Measurements from ENCODE around the gene NCAPD2.
"Not testable (repeated sequence)": the region's sequence is repeated elsewhere in the genome, so short reads cannot be mapped to it uniquely, and the experiment has no call there.

The NCAPD2 gene

DNA sequence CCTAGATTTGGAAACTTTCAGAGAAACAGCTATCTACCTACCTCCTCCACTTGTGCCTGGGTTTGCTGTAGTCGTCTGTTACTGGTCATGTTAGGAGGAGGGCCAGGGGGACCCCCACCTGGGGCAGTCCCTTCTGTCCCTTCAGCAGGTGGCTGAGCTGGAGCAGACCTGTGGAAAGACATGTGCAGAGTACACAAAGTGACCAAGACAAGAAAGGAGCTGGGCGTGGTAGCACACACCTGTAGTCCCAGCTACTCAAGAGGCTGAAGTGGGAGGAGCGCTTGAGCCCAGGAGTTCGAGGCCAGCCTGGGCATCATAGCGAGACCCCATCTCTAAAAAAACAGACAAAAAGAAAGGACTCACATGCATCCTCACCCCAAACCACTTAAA lies 27.7 kb upstream of the NCAPD2 start:
- peaks cover 6% of the 10 kb centered on the region; the same call in 1 of the 2 replicates for H4K20me1 ChIP-seq (ENCODE audit: insufficient read depth, low read length)
- H3K4me2 ChIP-seq (ENCODE audit: low read length) = no peak overlapping the region
- no peak overlapping the region for H3K27ac ChIP-seq (ENCODE audit: low read length)
- no peaks in the 10 kb centered on the region for H3K79me2 ChIP-seq (ENCODE audit: low read length)
- no peak overlapping the region for H3K9ac ChIP-seq (ENCODE audit: low read length)
- H3K36me3 ChIP-seq (replicated peaks; ENCODE audit: low read depth, low read length) = peaks cover 34% of the 10 kb centered on the region
- no peak overlapping the region for H3K4me3 ChIP-seq (ENCODE audit: low read length)
- peaks cover 22% of the 10 kb centered on the region for H3K4me1 ChIP-seq (ENCODE audit: low read length)
- no peak overlapping the region for H2AFZ ChIP-seq (ENCODE audit: low read depth, low read length)
- no peaks in the 10 kb centered on the region for H3K27me3 ChIP-seq (ENCODE audit: low read depth, low read length)
- H3K9me3 ChIP-seq (ENCODE audit: insufficient read depth, low read length) = no peaks in the 10 kb centered on the region
- no peak for TF ChIP-seq EZH2phosphoT487 (IDR thresholded peaks at IDR 0.05; ENCODE audit: low read depth)
- TF ChIP-seq, protein P1, sequence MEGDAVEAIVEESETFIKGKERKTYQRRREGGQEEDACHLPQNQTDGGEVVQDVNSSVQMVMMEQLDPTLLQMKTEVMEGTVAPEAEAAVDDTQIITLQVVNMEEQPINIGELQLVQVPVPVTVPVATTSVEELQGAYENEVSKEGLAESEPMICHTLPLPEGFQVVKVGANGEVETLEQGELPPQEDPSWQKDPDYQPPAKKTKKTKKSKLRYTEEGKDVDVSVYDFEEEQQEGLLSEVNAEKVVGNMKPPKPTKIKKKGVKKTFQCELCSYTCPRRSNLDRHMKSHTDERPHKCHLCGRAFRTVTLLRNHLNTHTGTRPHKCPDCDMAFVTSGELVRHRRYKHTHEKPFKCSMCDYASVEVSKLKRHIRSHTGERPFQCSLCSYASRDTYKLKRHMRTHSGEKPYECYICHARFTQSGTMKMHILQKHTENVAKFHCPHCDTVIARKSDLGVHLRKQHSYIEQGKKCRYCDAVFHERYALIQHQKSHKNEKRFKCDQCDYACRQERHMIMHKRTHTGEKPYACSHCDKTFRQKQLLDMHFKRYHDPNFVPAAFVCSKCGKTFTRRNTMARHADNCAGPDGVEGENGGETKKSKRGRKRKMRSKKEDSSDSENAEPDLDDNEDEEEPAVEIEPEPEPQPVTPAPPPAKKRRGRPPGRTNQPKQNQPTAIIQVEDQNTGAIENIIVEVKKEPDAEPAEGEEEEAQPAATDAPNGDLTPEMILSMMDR (IDR thresholded peaks at IDR 0.05; ENCODE audit: low read depth, low read length) = no peak

DNA sequence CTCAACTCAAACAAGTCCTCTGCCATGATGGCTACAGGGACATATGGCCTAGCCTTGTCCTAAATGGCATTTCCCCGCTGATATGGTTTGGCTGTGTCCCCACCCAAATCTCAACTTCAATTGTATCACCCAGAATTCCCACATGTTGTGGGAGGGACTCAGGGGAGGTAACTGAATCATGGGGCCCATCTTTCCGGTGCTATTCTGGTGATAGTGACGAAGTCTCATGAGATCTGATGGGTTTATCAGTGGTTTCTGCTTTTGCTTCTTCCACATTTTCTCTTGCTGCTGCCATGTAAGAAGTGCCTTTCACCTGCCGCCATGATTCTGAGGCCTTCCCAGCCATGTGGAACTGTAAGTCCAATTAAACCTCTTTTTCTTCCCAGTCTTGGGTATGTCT lies 27.2 kb upstream of the NCAPD2 start:
- H3K79me2 ChIP-seq (ENCODE audit: low read length); H3K4me2 ChIP-seq (ENCODE audit: low read length); H3K27me3 ChIP-seq (ENCODE audit: low read depth, low read length); H3K27ac ChIP-seq (ENCODE audit: low read length); H3K9me3 ChIP-seq (ENCODE audit: insufficient read depth, low read length); H2AFZ ChIP-seq (ENCODE audit: low read depth, low read length); H3K4me3 ChIP-seq (ENCODE audit: low read length); H3K9ac ChIP-seq (ENCODE audit: low read length); H4K20me1 ChIP-seq (ENCODE audit: insufficient read depth, low read length): not testable (repeated sequence)
- peaks cover 31% of the 10 kb centered on the region for H3K36me3 ChIP-seq (replicated peaks; ENCODE audit: low read depth, low read length)
- H3K4me1 ChIP-seq (ENCODE audit: low read length) = peaks cover 19% of the 10 kb centered on the region

DNA sequence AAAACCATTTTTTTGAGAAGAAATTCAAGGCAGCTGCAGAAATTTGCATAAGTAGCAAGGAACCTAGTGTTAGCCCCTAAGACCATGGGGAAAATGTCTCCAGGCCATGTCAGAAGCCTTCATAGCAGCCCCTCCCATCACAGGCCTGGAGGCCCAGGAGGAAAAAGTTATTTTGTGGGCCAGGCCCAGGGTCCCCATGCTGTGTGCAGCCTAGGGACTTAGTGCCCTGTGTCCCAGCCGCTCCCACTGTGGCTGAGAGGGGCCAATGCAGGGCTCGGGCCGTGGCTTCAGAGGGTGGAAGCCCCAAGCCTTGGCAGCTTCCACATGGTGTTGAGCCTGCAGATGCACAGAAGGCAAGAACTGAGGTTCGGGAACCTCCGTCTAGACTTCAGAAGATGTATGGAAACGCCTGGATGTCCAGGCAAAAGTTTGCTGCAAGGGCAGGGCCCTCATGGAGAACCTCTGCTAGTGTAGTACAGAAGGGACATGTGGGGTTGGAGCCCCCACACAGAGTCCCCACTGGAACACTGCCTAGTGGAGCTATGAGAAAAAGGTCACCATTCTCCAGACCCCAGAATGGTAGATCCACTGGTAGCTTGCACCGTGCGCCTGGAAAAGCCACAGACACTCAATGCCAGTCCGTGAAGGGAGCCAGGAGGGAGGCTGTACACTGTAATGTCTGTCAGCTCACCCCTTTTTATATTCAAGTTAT lies 26.2 kb upstream of the NCAPD2 start:
- not testable (repeated sequence) for H3K4me2 ChIP-seq (ENCODE audit: low read length); H3K79me2 ChIP-seq (ENCODE audit: low read length); H3K4me3 ChIP-seq (ENCODE audit: low read length); H3K9ac ChIP-seq (ENCODE audit: low read length); H3K27me3 ChIP-seq (ENCODE audit: low read depth, low read length); H2AFZ ChIP-seq (ENCODE audit: low read depth, low read length); H4K20me1 ChIP-seq (ENCODE audit: insufficient read depth, low read length); H3K27ac ChIP-seq (ENCODE audit: low read length); H3K9me3 ChIP-seq (ENCODE audit: insufficient read depth, low read length)
- Histone ChIP-seq H3K36me3 (replicated peaks; ENCODE audit: low read depth, low read length) (peaks cover 24% of the 10 kb centered on the region), H3K4me1 (ENCODE audit: low read length) (peaks cover 12% of the 10 kb centered on the region; the same call in 1 of the 2 replicates)

DNA sequence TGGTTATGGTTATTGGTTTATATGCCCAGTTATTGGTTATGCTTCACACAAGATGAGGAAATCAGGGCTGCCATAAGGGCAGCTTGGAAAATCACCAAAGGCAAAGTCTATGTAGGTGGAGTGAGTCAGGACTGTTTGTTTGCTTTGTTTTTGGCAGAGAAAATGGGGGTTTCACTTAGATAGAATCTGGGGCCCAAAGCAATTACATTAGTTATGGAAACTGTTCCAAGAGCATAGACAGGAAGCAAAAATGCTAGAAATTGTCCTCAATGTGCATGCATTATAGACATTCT lies 25.7 kb upstream of the NCAPD2 start:
- H3K79me2 ChIP-seq (ENCODE audit: low read length) = no peaks in the 10 kb centered on the region
- H3K4me3 ChIP-seq (ENCODE audit: low read length) = no peak overlapping the region
- TF ChIP-seq EZH2phosphoT487 (IDR thresholded peaks at IDR 0.05; ENCODE audit: low read depth) = no peak
- TF ChIP-seq, protein P1 (IDR thresholded peaks at IDR 0.05; ENCODE audit: low read depth, low read length) = no peak

DNA sequence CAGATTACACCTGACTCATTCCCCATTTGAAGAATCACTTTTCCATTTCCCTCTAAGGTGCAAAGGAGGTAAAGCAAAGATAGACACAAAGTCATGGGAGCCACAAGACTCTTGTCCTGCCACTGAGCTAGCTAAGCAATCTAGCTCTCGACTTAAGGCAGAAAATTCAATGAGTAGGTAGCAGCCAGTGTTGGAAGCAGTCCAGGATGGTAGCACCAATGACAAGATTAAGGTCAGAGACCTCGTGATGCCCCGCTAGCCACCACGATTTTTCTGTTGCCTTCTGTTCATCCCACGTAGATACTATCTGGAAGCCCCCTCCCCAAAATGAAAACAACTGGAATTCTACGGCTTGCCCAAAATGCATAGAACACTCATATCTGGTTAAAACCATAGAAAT lies 24.8 kb upstream of the NCAPD2 start:
- peaks cover 6% of the 10 kb centered on the region; the same call in 1 of the 2 replicates for H4K20me1 ChIP-seq (ENCODE audit: insufficient read depth, low read length)
- H3K27me3 ChIP-seq (ENCODE audit: low read depth, low read length) = 0 out of 2 replicates have a peak, but pooled peaks cover 3% of the 10 kb centered on the region
- H2AFZ ChIP-seq (ENCODE audit: low read depth, low read length) = no peak overlapping the region
- no peaks in the 10 kb centered on the region for H3K9me3 ChIP-seq (ENCODE audit: insufficient read depth, low read length)
- peaks cover 16% of the 10 kb centered on the region for H3K36me3 ChIP-seq (replicated peaks; ENCODE audit: low read depth, low read length)
- TF ChIP-seq, protein P1 (IDR thresholded peaks at IDR 0.05; ENCODE audit: low read depth, low read length) = no peak
- no peak for TF ChIP-seq EZH2phosphoT487 (IDR thresholded peaks at IDR 0.05; ENCODE audit: low read depth)
- no peak overlapping the region for H3K27ac ChIP-seq (ENCODE audit: low read length)
- peak overlapping the region; percentile 74 for H3K4me2 ChIP-seq (ENCODE audit: low read length)
- no peak overlapping the region for H3K9ac ChIP-seq (ENCODE audit: low read length)
- no peak overlapping the region for H3K4me3 ChIP-seq (ENCODE audit: low read length)
- peaks cover 12% of the 10 kb centered on the region; the same call in 1 of the 2 replicates for H3K4me1 ChIP-seq (ENCODE audit: low read length)
- H3K79me2 ChIP-seq (ENCODE audit: low read length) = no peaks in the 10 kb centered on the region

More for the DNA sequence above, 25.7 kb upstream of the NCAPD2 start:
- Histone ChIP-seq H3K27ac (ENCODE audit: low read length) (no peak overlapping the region), H3K9ac (ENCODE audit: low read length) (no peak overlapping the region), H3K4me2 (ENCODE audit: low read length) (no peak overlapping the region), H3K4me1 (ENCODE audit: low read length) (peaks cover 12% of the 10 kb centered on the region; the same call in 1 of the 2 replicates), H4K20me1 (ENCODE audit: insufficient read depth, low read length) (peaks cover 6% of the 10 kb centered on the region; the same call in 1 of the 2 replicates), H3K27me3 (ENCODE audit: low read depth, low read length) (0 out of 2 replicates have a peak, but pooled peaks cover 3% of the 10 kb centered on the region), H3K36me3 (replicated peaks; ENCODE audit: low read depth, low read length) (peaks cover 20% of the 10 kb centered on the region), H2AFZ (ENCODE audit: low read depth, low read length) (no peak overlapping the region), H3K9me3 (ENCODE audit: insufficient read depth, low read length) (no peaks in the 10 kb centered on the region)
